SK-N-SH (cell line): ENCODE results near the gene ADM. TPM values are rescaled to one million over a fixed set of nuclear protein-coding genes. Genes with fewer than 3 reads are reported as not detected.

ENCODE experiments used
- CTCF ChIA-PET: fragments of 300-600, 350-600 bp; formaldehyde crosslinking; extraction: SDS; loops from one replicate; lab custom pipeline; 2021; lab: Yijun Ruan, JAX
- POLR2A ChIA-PET: fragments of 350-600 bp; sonication (Branson Sonifier 250); formaldehyde crosslinking; extraction: SDS; loops from one replicate; lab custom pipeline; 2020; ENCODE audit warnings: antibody characterized with exemption, inconsistent platforms; lab: Yijun Ruan, JAX
- DNase-seq: peaks from one replicate; pipeline ENCODE4 v3.0.0; 2012
- H2AFZ ChIP-seq: fragments of 200-600 bp; sonication (generic); 2 replicates; pipeline ENCODE4 v1.8.1; 2016; ENCODE audit warnings: antibody characterized with exemption, mild to moderate bottlenecking, low read depth
- H3F3A ChIP-seq: fragments of 200-600 bp; sonication (generic); replicated peaks from 2 replicates; pipeline ENCODE3; 2016; ENCODE audit warnings: antibody characterized with exemption, mild to moderate bottlenecking; ENCODE audit not compliant: insufficient read depth
- H3K27ac ChIP-seq, 2 experiments: fragments of 200-500 bp in 1 of 2; fragments of 200-600 bp in 1 of 2; sonication (Bioruptor generic) in 1 of 2; sonication (generic), shearing (Covaris generic) in 1 of 2; 2 replicates each; pipeline versions ENCODE4 v1.5.1 to v1.6.1; 2014 to 2016; ENCODE audit warnings: low read depth in 2 of 2, inconsistent platforms in 1 of 2, low read length in 1 of 2, mild to moderate bottlenecking in 1 of 2, mixed read lengths in 1 of 2
- H3K27me3 ChIP-seq: fragments of 200-600 bp; sonication (generic), shearing (Covaris generic); 2 replicates; pipeline ENCODE4 v1.6.1; 2016; ENCODE audit warnings: mixed run types; ENCODE audit not compliant: insufficient read depth
- H3K36me3 ChIP-seq, 2 experiments: fragments of 200-500 bp in 1 of 2; fragments of 200-600 bp in 1 of 2; sonication (Bioruptor generic) in 1 of 2; sonication (generic) in 1 of 2; replicated peaks in 1 of 2; 2 replicates each; pipeline versions ENCODE3 to v1.5.1; 2014 to 2016; ENCODE audit warnings: low read length in 1 of 2, mild to moderate bottlenecking in 1 of 2; ENCODE audit not compliant: insufficient read depth in 2 of 2, control insufficient read depth in 1 of 2
- H3K4me1 ChIP-seq, 2 experiments: fragments of 200-500 bp in 1 of 2; fragments of 200-600 bp in 1 of 2; sonication (Bioruptor generic) in 1 of 2; sonication (generic), shearing (Covaris generic) in 1 of 2; 2 replicates each; pipeline versions ENCODE4 v1.5.1 to v1.6.1; 2014 to 2016; ENCODE audit warnings: low read depth in 1 of 2, low read length in 1 of 2, mixed run types in 1 of 2; ENCODE audit not compliant: insufficient read depth in 2 of 2, control insufficient read depth in 1 of 2
- H3K4me2 ChIP-seq: fragments of 200-600 bp; sonication (generic), shearing (Covaris generic); 2 replicates; pipeline ENCODE4 v1.6.1; 2017; ENCODE audit warnings: mixed run types
- H3K4me3 ChIP-seq, 2 experiments: fragments of 200-500 bp in 1 of 2; fragments of 200-600 bp in 1 of 2; sonication (Bioruptor generic) in 1 of 2; sonication (generic), shearing (Covaris generic) in 1 of 2; 2 replicates each; pipeline versions ENCODE4 v1.5.1 to v1.8.1; 2014 to 2016; ENCODE audit warnings: low read depth in 2 of 2, inconsistent platforms in 1 of 2, low read length in 1 of 2, mild to moderate bottlenecking in 1 of 2, mixed read lengths in 1 of 2, moderate library complexity in 1 of 2
- H3K79me2 ChIP-seq: fragments of 200-600 bp; sonication (generic); 2 replicates; pipeline ENCODE4 v1.8.1; 2017; ENCODE audit warnings: mild to moderate bottlenecking; ENCODE audit not compliant: insufficient read depth
- H3K9ac ChIP-seq: fragments of 200-600 bp; sonication (generic); 2 replicates; pipeline ENCODE4 v1.6.1; 2017; ENCODE audit warnings: mixed run types
- H3K9me2 ChIP-seq: fragments of 200-600 bp; sonication (generic); 2 replicates; pipeline ENCODE4 v1.6.1; 2017; ENCODE audit warnings: mixed run types
- H3K9me3 ChIP-seq: fragments of 200-600 bp; sonication (generic); 2 replicates; pipeline ENCODE4 v1.6.1; 2017; ENCODE audit warnings: mixed run types, mild to moderate bottlenecking, moderate library complexity
- H4K20me1 ChIP-seq: fragments of 200-600 bp; sonication (generic); 2 replicates; pipeline ENCODE4 v1.6.1; 2017; ENCODE audit warnings: mild to moderate bottlenecking, mixed run types; ENCODE audit not compliant: insufficient read depth
- FOSL2 ChIP-seq: IDR thresholded peaks from 2 replicates; pipeline ENCODE4 v1.4.0; 2012; ENCODE audit warnings: low read depth, mild to moderate bottlenecking, moderate library complexity, borderline replicate concordance
- GABPA ChIP-seq: IDR thresholded peaks from 2 replicates; pipeline ENCODE4 v1.4.0; 2012; ENCODE audit warnings: low read depth, mild to moderate bottlenecking
- GATA2 ChIP-seq: sonication (generic); formaldehyde crosslinking; IDR thresholded peaks from 2 replicates; pipeline ENCODE4 v1.5.0; 2020; ENCODE audit warnings: mild to moderate bottlenecking, missing genetic modification reagents
- NFIC ChIP-seq: IDR thresholded peaks from 2 replicates; pipeline ENCODE4 v1.4.0; 2012; ENCODE audit warnings: borderline replicate concordance
- NRF1 ChIP-seq: IDR thresholded peaks from 2 replicates; pipeline ENCODE4 v1.6.1; 2012; ENCODE audit warnings: low read depth, mild to moderate bottlenecking, low read length
- RAD21 ChIP-seq: IDR thresholded peaks from 2 replicates; pipeline ENCODE4 v1.6.1; 2012; ENCODE audit warnings: mild to moderate bottlenecking, low read length
- RFX5 ChIP-seq: IDR thresholded peaks from 2 replicates; pipeline ENCODE4 v1.6.1; 2012; ENCODE audit warnings: mild to moderate bottlenecking, improper control_type of control experiment, low read length
- SIN3A ChIP-seq: IDR thresholded peaks from 2 replicates; pipeline ENCODE4 v1.6.1; 2012; ENCODE audit warnings: low read depth, mild to moderate bottlenecking, low read length, moderate library complexity, borderline replicate concordance
- SMC3 ChIP-seq: IDR thresholded peaks from 2 replicates; pipeline ENCODE4 v1.6.1; 2012; ENCODE audit warnings: low read depth, low read length, improper control_type of control experiment
- TCF12 ChIP-seq: IDR thresholded peaks from 2 replicates; pipeline ENCODE4 v1.4.0; 2012
- WGBS: methylation state at CpG from one replicate; pipeline ENCODE4 v1.1.6; 2017; ENCODE audit warnings: low lambda C conversion rate; 5-methylcytosine and 5-hydroxymethylcytosine counted together
- polyA plus RNA-seq, 3 experiments: library from polyadenylated mRNA; depleted of rRNA; stranded (reverse); fragments of >200 nt; gene quantifications; 2 replicates each; pipeline ENCODE4 v1.2.3, GENCODE V29; 2012
- TF ChIP-seq, protein P1 (sequence below): fragments of 150-350 bp; IDR thresholded peaks from 2 replicates; pipeline ENCODE4 v1.6.1; 2016; ENCODE audit warnings: mild to moderate bottlenecking, low read depth, low read length
- TF ChIP-seq, protein P2 (sequence below): IDR thresholded peaks from 2 replicates; pipeline ENCODE4 v1.4.0; 2012; ENCODE audit warnings: low read depth
- TF ChIP-seq, protein P3 (sequence below): IDR thresholded peaks from 2 replicates; pipeline ENCODE4 v1.6.1; 2012; ENCODE audit warnings: mild to moderate bottlenecking, low read depth, low read length, moderate library complexity

ADM gene
- polyA plus RNA-seq, 1 of the 3 experiments (the other 2 are of a cell fraction) = 50.6 TPM

- Histone ChIP-seq H3K9me2 (no peaks in the 10 kb centered on the region), H2AFZ (no peak overlapping the region), H3K27me3 (no peaks in the 10 kb centered on the region), H3K9me3 (no peaks in the 10 kb centered on the region), H3F3A (peaks cover 17% of the 10 kb centered on the region), H3K79me2 (peaks cover 23% of the 10 kb centered on the region; the same call in 1 of the 2 replicates), H3K4me3 (no peak overlapping the region), H3K4me2 (no peak overlapping the region), H3K9ac (no peak overlapping the region), H3K27ac (no peak overlapping the region; a peak in 1 of 4 replicates), H3K4me1 (peaks cover 7 to 27% of the 10 kb centered on the region in 2 experiments; a peak in 3 of 4 replicates), H4K20me1 (peaks cover 10% of the 10 kb centered on the region; the same call in 1 of the 2 replicates), H3K36me3 (peaks cover 0 to 5% of the 10 kb centered on the region in 2 experiments)
- ChIA-PET POLR2A (no interaction called here), CTCF (interaction anchor here (0.7 to 9.2 kb wide), 12 partner anchors 9 to 550 kb away, joined by 3 to 104 read pairs (median 4); no protein-coding TSS in a partner anchor)
- peak; percentile 49; the same call in 1 of the 2 replicates for TF ChIP-seq FOSL2
- no peak for TF ChIP-seq GABPA
- peak; percentile 6; the same call in 1 of the 2 replicates for TF ChIP-seq NFIC
- no peak for DNase-seq
- 67% methylated on average over 12 of the region's 12 CpGs for WGBS
These were observed 4.6 kb downstream of the ADM start for GRCh38 chr11:10309163-10310093.

- no peak overlapping the region for H3K4me2 ChIP-seq
- peaks cover 19% of the 10 kb centered on the region; the same call in 1 of the 2 replicates for H3K79me2 ChIP-seq
- H3K27ac ChIP-seq = no peak overlapping the region
- peaks cover 17% of the 10 kb centered on the region for H3F3A ChIP-seq
- peaks cover 10% of the 10 kb centered on the region; the same call in 1 of the 2 replicates for H4K20me1 ChIP-seq
- CTCF ChIA-PET = interaction anchor here (0.9 to 9.2 kb wide), 4 partner anchors 11 to 551 kb away, joined by 3 to 104 read pairs (median 29); no protein-coding TSS in a partner anchor
- no peak for DNase-seq
- TF ChIP-seq, protein P1, sequence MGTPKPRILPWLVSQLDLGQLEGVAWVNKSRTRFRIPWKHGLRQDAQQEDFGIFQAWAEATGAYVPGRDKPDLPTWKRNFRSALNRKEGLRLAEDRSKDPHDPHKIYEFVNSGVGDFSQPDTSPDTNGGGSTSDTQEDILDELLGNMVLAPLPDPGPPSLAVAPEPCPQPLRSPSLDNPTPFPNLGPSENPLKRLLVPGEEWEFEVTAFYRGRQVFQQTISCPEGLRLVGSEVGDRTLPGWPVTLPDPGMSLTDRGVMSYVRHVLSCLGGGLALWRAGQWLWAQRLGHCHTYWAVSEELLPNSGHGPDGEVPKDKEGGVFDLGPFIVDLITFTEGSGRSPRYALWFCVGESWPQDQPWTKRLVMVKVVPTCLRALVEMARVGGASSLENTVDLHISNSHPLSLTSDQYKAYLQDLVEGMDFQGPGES = no peak
- no peak for TF ChIP-seq GATA2 (CRISPR knock-in tag)
- TF ChIP-seq, all 33 proteins: peak for 0
- Histone ChIP-seq H3K36me3 (peaks cover 0 to 5% of the 10 kb centered on the region in 2 experiments), H3K9ac (no peak overlapping the region), H3K4me3 (no peak overlapping the region), H3K9me3 (no peaks in the 10 kb centered on the region), H2AFZ (no peak overlapping the region), H3K9me2 (no peaks in the 10 kb centered on the region), H3K27me3 (no peaks in the 10 kb centered on the region), H3K4me1 (peaks cover 7 to 27% of the 10 kb centered on the region in 2 experiments; a peak in 3 of 4 replicates)
- WGBS = 93% methylated on average over 3 of the region's 3 CpGs
- POLR2A ChIA-PET = no interaction called here
These were observed 5.5 kb downstream of the ADM start for GRCh38 chr11:10310301-10310841.

DNA sequence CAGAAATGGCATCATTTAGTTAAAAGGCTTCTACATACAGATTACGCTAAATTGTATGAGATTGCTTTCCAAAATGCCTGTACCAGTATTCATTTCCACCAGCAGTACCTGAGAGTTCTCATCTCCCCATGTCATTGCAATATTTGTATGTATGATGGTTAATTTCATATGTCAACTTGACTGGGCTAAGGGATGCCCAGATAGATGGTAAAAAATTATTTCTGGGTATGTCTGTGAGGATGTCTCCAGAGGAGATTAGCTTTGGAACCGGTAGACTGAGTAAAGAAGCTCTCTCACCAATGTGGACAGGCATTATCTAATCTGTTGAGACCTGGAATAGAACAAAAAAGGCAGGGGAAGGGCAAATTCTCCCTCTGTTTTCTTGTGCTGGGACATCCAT lies 6.9 kb downstream of the ADM start:
- no peak overlapping the region for H3K9ac ChIP-seq
- TF ChIP-seq, protein P2, sequence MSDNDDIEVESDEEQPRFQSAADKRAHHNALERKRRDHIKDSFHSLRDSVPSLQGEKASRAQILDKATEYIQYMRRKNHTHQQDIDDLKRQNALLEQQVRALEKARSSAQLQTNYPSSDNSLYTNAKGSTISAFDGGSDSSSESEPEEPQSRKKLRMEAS = no peak
- TF ChIP-seq RAD21 (no peak), NRF1 (no peak), RFX5 (no peak), GATA2 (CRISPR knock-in tag) (no peak), FOSL2 (no peak), TCF12 (no peak), SIN3A (no peak), SMC3 (no peak)
- TF ChIP-seq, protein P3, sequence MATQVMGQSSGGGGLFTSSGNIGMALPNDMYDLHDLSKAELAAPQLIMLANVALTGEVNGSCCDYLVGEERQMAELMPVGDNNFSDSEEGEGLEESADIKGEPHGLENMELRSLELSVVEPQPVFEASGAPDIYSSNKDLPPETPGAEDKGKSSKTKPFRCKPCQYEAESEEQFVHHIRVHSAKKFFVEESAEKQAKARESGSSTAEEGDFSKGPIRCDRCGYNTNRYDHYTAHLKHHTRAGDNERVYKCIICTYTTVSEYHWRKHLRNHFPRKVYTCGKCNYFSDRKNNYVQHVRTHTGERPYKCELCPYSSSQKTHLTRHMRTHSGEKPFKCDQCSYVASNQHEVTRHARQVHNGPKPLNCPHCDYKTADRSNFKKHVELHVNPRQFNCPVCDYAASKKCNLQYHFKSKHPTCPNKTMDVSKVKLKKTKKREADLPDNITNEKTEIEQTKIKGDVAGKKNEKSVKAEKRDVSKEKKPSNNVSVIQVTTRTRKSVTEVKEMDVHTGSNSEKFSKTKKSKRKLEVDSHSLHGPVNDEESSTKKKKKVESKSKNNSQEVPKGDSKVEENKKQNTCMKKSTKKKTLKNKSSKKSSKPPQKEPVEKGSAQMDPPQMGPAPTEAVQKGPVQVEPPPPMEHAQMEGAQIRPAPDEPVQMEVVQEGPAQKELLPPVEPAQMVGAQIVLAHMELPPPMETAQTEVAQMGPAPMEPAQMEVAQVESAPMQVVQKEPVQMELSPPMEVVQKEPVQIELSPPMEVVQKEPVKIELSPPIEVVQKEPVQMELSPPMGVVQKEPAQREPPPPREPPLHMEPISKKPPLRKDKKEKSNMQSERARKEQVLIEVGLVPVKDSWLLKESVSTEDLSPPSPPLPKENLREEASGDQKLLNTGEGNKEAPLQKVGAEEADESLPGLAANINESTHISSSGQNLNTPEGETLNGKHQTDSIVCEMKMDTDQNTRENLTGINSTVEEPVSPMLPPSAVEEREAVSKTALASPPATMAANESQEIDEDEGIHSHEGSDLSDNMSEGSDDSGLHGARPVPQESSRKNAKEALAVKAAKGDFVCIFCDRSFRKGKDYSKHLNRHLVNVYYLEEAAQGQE = no peak

More for the DNA sequence above, 6.9 kb downstream of the ADM start:
- WGBS = 85% methylated on average over 2 of the region's 2 CpGs
- Histone ChIP-seq H3K27ac (no peak overlapping the region), H3K27me3 (no peaks in the 10 kb centered on the region), H2AFZ (no peak overlapping the region), H3K4me2 (no peak overlapping the region), H3F3A (peaks cover 14% of the 10 kb centered on the region), H3K4me3 (no peak overlapping the region), H3K9me2 (no peaks in the 10 kb centered on the region), H3K4me1 (peaks cover 7 to 20% of the 10 kb centered on the region in 2 experiments; a peak in 3 of 4 replicates), H4K20me1 (peaks cover 7% of the 10 kb centered on the region; the same call in 1 of the 2 replicates), H3K79me2 (0 out of 2 replicates have a peak, but pooled peaks cover 6% of the 10 kb centered on the region), H3K9me3 (no peaks in the 10 kb centered on the region), H3K36me3 (peaks cover 0 to under 1% of the 10 kb centered on the region in 2 experiments)
- ChIA-PET POLR2A (no interaction called here), CTCF (interaction anchor here (0.6 to 6.6 kb wide), 2 partner anchors 9 to 229 kb away, joined by 3 to 52 read pairs; partner anchors contain the start of gene RNF141)
- DNase-seq = no peak
